Measurements from ENCODE around the gene GAS2L1. TPM values are rescaled to one million over a fixed set of nuclear protein-coding genes. Genes with fewer than 3 reads are reported as not detected.

Gene GAS2L1
- total and polyA plus RNA-seq, 3 experiments from 2014 or later, result 0.58 to 0.71 (median 0.61) TPM

DNA sequence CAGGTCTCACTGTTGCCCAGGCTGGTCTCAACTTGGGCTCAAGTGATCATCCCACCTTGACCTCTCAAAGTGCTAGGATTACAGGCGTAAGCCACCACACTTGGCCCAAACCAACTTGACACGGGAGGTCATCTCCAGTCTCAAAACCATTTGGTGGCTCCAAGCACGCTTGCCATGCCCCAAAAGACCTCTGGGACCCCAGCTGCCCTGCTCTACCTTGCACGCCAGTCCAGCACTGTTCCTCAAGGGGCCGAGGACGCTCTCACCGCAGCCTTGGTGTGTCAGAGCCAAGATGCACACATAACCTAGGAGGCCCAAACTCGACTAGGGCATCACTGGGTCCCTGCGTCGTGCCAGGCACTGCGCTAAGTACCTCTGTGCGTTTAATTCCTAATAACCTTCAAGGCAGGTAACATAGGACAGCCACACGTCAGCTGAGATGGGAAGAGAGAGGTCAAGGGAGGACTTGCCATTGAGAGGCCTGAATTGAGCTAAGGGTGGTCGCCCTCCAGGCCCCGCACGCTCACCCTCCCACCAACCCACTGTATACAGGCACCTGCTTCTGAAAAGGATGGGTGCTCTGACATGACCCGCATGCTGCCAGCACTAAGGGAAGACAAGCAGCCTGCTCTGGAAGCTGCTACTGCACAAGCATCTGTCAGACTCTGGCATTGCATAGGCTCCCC, 4.6 kb upstream of the GAS2L1 start:
- peak overlapping the region in 3 of 8 donors; percentile 9 to 75 (median 55) for H3K27ac Mint-ChIP-seq
- no peak overlapping the region for H3K4me3 ChIP-seq (ENCODE audit: low read length)
- H3K9me3 Mint-ChIP-seq, result no peaks in the 10 kb centered on the region
- H3K27me3 ChIP-seq (ENCODE audit: insufficient read depth, low read length, poor library complexity, severe bottlenecking), result peaks cover 8% of the 10 kb centered on the region
- peaks cover 0 to 7% (median 4%) of the 10 kb centered on the region in 3 donors for H3K4me1 Mint-ChIP-seq
- DNase-seq, result no peak
- H3K36me3 Mint-ChIP-seq, result peaks cover 6 to 46% (median 18%) of the 10 kb centered on the region in 3 donors
- CTCF ChIA-PET, result no interaction called here
- H3K9me3 ChIP-seq (ENCODE audit: low read length), result no peaks in the 10 kb centered on the region
- peaks cover 29% of the 10 kb centered on the region for H3K36me3 ChIP-seq (ENCODE audit: insufficient read depth, low read length)
- H3K4me1 ChIP-seq (ENCODE audit: insufficient read depth, low read length), result no peaks in the 10 kb centered on the region
- H3K27ac ChIP-seq (ENCODE audit: low read depth, low read length), result no peak overlapping the region
- H3K27me3 Mint-ChIP-seq, result peaks cover 8 to 13% of the 10 kb centered on the region in 2 donors
- H3K4me3 Mint-ChIP-seq, result peak overlapping the region in 1 of 7 donors; percentile 60
- POLR2A ChIA-PET, result no interaction called here

DNA sequence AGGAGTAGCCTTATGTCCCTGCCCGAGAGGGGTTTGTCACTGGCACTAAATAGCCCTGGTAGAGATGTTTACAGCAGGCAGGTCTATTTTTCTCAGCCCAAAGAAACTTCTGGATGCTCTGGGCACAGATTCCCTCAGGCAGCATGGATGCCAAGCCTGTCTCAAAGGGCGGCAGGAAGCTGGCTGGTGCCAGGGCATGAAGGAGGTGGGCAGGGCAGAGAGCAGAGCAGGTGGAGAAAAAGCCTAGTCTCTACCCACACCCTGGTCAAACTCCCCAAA, 4.1 kb upstream of the GAS2L1 start:
- Mint-ChIP-seq H3K27ac (peak overlapping the region in 2 of 8 donors; percentile 9 to 75), H3K4me3 (peak overlapping the region in 1 of 7 donors; percentile 60), H3K36me3 (peaks cover 6 to 41% (median 18%) of the 10 kb centered on the region in 3 donors), H3K9me3 (no peaks in the 10 kb centered on the region), H3K27me3 (peaks cover 8 to 14% of the 10 kb centered on the region in 2 donors), H3K4me1 (peaks cover 2 to 9% (median 4%) of the 10 kb centered on the region in 3 donors)
- H3K27ac ChIP-seq (ENCODE audit: low read depth, low read length), result no peak overlapping the region
- no peaks in the 10 kb centered on the region for H3K4me1 ChIP-seq (ENCODE audit: insufficient read depth, low read length)
- peaks cover 8% of the 10 kb centered on the region for H3K27me3 ChIP-seq (ENCODE audit: insufficient read depth, low read length, poor library complexity, severe bottlenecking)
- no peak overlapping the region for H3K4me3 ChIP-seq (ENCODE audit: low read length)
- ChIA-PET POLR2A (no interaction called here), CTCF (no interaction called here)
- DNase-seq, result no peak
- peaks cover 24% of the 10 kb centered on the region for H3K36me3 ChIP-seq (ENCODE audit: insufficient read depth, low read length)
- H3K9me3 ChIP-seq (ENCODE audit: low read length), result no peaks in the 10 kb centered on the region

DNA sequence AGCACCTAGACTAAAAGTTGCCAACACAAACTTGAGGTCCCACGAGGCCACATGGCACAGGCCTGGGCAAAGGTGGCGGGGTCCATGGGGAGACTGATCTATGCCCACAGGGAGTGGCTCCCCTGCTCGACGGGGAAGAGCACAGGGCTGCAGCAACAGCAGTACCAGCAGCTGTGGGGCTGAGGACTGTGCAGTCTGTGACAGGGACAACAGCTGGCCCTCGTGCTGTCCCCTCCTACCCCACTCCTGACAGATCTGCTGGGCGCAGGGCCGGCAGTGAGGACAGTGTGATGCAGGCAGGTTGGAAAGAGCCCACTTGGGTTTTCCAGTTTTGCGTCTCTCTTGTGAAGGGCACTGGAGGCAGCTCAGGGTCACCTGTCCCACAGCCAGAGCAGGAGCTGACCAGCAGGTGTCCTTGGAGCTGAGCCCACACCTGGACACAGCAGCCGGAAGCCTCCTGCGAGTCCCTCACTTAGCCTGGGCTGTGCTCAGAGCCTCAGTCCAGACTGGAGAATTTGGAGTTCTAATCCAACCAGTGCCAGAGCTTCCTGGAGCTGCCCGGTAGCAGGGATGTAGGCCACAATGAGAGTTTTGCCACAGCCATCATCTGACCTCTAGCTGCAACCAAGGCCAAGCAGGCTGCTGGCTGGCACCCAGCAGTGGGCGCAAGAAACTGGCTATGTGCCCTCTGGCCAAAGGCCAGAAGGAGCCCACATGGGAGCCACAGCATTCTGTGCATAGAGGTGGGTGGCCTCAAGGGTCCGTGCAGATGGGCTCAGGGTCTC, 3.6 kb upstream of the GAS2L1 start:
- Mint-ChIP-seq H3K9me3 (no peaks in the 10 kb centered on the region), H3K36me3 (peaks cover under 1 to 36% (median 13%) of the 10 kb centered on the region in 3 donors), H3K27me3 (peaks cover 9 to 17% of the 10 kb centered on the region in 2 donors), H3K4me1 (peaks cover 4 to 12% (median 8%) of the 10 kb centered on the region in 3 donors), H3K27ac (no peak overlapping the region), H3K4me3 (no peak overlapping the region)
- POLR2A ChIA-PET, result no interaction called here
- no peak for DNase-seq
- CTCF ChIA-PET, result interaction anchor here (1.3 kb wide), 1 partner anchor 10 kb away, joined by 3 read pairs; no protein-coding TSS in a partner anchor
- H3K27me3 ChIP-seq (ENCODE audit: insufficient read depth, low read length, poor library complexity, severe bottlenecking), result peaks cover 8% of the 10 kb centered on the region
- no peak overlapping the region for H3K4me3 ChIP-seq (ENCODE audit: low read length)
- peaks cover 19% of the 10 kb centered on the region for H3K36me3 ChIP-seq (ENCODE audit: insufficient read depth, low read length)
- no peaks in the 10 kb centered on the region for H3K9me3 ChIP-seq (ENCODE audit: low read length)
- H3K27ac ChIP-seq (ENCODE audit: low read depth, low read length), result no peak overlapping the region
- H3K4me1 ChIP-seq (ENCODE audit: insufficient read depth, low read length), result no peaks in the 10 kb centered on the region

DNA sequence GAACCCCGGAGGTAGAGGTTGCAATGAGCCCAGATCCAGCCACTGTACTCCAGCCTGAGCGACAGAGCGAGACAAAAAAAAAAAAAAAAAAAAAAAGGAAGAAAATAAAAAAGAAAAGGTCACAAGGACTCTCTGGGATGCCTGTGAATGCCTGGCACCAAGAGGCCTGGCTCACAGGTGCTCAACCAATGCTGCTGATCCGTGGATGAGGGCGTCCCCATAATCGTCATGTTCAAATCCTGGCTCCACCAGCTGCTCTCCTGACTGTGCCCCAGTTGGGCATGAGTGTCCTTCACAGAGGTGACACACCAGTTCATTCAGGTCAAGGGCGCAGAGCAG, 645 bp upstream of the GAS2L1 start:
- no peak overlapping the region for H3K27ac Mint-ChIP-seq
- no peaks in the 10 kb centered on the region for H3K36me3 ChIP-seq (ENCODE audit: insufficient read depth, low read length)
- no peaks in the 10 kb centered on the region for H3K9me3 Mint-ChIP-seq
- ChIA-PET POLR2A (no interaction called here), CTCF (no interaction called here)
- H3K36me3 Mint-ChIP-seq, result peaks cover 0 to 8% (median 2%) of the 10 kb centered on the region in 3 donors
- no peak for DNase-seq
- H3K4me1 Mint-ChIP-seq, result peaks cover 10 to 31% (median 12%) of the 10 kb centered on the region in 3 donors
- H3K4me3 ChIP-seq (ENCODE audit: low read length), result peak overlapping the region; percentile 56
- peaks cover 8% of the 10 kb centered on the region for H3K27me3 ChIP-seq (ENCODE audit: insufficient read depth, low read length, poor library complexity, severe bottlenecking)
- H3K27ac ChIP-seq (ENCODE audit: low read depth, low read length), result no peak overlapping the region
- peaks cover 9 to 17% of the 10 kb centered on the region in 2 donors for H3K27me3 Mint-ChIP-seq
- peak overlapping the region; percentile 72 to 88 (median 77) for H3K4me3 Mint-ChIP-seq
- no peaks in the 10 kb centered on the region for H3K9me3 ChIP-seq (ENCODE audit: low read length)
- peaks cover 3% of the 10 kb centered on the region for H3K4me1 ChIP-seq (ENCODE audit: insufficient read depth, low read length)

DNA sequence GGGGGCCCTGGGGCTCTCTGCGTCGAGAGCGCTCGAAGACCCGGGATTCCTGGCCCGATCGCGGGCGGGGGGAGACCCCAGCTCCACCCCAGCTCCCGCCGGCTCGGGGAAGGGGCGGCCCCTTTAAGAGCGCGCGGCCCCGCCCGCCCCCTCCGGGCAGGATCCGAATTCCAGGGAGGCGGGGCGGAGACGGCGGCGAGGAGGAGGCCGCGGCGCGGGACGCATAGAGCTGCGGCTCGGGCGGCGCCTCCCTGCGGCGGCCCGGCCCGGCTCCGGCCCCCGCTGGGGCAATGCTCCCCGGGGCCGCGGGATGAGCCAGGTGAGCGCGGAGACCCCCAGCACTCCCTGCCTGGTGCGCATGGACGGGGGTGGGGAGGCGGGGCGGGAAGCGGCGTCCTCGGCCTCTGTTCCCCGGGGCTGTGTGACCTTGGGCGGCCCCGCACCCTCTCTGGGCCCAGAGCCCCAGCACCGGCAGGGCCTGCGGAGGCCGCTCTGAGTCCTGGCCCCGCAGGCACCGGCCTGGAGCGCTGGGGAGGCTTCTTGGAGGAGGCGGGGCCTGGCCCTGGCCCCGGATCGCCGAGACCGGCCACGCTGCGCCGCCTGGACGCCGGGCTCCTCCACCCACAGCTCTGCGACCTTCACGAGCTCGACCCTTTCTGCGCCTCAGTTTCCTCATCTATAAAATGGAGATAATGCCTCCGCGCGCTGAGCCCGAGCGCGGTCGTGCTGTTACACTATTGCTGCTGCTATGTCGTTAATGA, 565 bp downstream of the GAS2L1 start:
- peak overlapping the region; percentile 56 for H3K4me3 ChIP-seq (ENCODE audit: low read length)
- H3K9me3 ChIP-seq (ENCODE audit: low read length), result no peaks in the 10 kb centered on the region
- ChIA-PET POLR2A (no interaction called here), CTCF (no interaction called here)
- H3K36me3 ChIP-seq (ENCODE audit: insufficient read depth, low read length), result no peaks in the 10 kb centered on the region
- peak overlapping the region in 2 of 8 donors; percentile 34 to 76 for H3K27ac Mint-ChIP-seq
- H3K27me3 ChIP-seq (ENCODE audit: insufficient read depth, low read length, poor library complexity, severe bottlenecking), result peaks cover 8% of the 10 kb centered on the region
- H3K27me3 Mint-ChIP-seq, result peaks cover 9 to 22% of the 10 kb centered on the region in 2 donors
- H3K4me3 Mint-ChIP-seq, result peak overlapping the region; percentile 79 to 84 (median 82)
- no peaks in the 10 kb centered on the region for H3K36me3 Mint-ChIP-seq
- peaks cover 3% of the 10 kb centered on the region for H3K4me1 ChIP-seq (ENCODE audit: insufficient read depth, low read length)
- H3K27ac ChIP-seq (ENCODE audit: low read depth, low read length), result peak overlapping the region; percentile 24
- DNase-seq, result peak in 3 of 5 donors; percentile 16 to 35 (median 20)
- H3K4me1 Mint-ChIP-seq, result peaks cover 10 to 35% (median 12%) of the 10 kb centered on the region in 3 donors
- H3K9me3 Mint-ChIP-seq, result no peaks in the 10 kb centered on the region

DNA sequence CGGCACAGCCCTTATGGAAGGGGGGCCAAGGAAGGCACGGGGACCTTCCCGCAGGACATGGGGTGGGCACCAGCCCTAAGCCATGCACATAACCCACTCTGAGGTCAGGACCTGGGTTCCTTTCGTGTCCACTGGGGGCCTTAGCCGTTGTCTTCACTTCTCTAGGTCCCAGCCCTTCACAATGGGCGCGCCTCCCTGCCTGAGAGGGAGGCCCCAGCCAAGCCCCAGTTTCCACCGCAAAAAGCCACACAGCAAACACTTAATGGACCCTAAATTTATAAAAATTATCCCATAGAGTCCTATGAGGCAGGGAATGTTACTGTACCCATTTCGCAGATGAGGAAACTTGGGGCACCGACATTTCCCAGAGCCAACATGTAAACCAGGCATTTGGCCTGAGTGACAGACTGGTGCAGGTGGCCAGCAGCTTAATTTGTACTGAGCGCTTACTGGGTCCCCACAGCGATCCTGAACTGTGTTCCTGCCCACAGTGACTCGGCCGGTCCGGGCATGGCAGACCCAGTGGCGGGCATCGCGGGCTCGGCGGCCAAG, 1.2 kb downstream of the GAS2L1 start:
- ChIA-PET CTCF (no interaction called here), POLR2A (no interaction called here)
- H3K36me3 Mint-ChIP-seq, result no peaks in the 10 kb centered on the region
- Histone ChIP-seq H3K27me3 (ENCODE audit: insufficient read depth, low read length, poor library complexity, severe bottlenecking) (peaks cover 8% of the 10 kb centered on the region), H3K4me3 (ENCODE audit: low read length) (no peak overlapping the region), H3K9me3 (ENCODE audit: low read length) (no peaks in the 10 kb centered on the region), H3K27ac (ENCODE audit: low read depth, low read length) (peak overlapping the region; percentile 4), H3K36me3 (ENCODE audit: insufficient read depth, low read length) (no peaks in the 10 kb centered on the region), H3K4me1 (ENCODE audit: insufficient read depth, low read length) (peaks cover 3% of the 10 kb centered on the region)
- peaks cover 10 to 36% (median 12%) of the 10 kb centered on the region in 3 donors for H3K4me1 Mint-ChIP-seq
- DNase-seq, result no peak
- H3K27me3 Mint-ChIP-seq, result peaks cover 11 to 28% of the 10 kb centered on the region in 2 donors
- H3K27ac Mint-ChIP-seq, result peak overlapping the region in 2 of 8 donors; percentile 34 to 76
- H3K9me3 Mint-ChIP-seq, result no peaks in the 10 kb centered on the region
- peak overlapping the region; percentile 77 to 84 (median 79) for H3K4me3 Mint-ChIP-seq

DNA sequence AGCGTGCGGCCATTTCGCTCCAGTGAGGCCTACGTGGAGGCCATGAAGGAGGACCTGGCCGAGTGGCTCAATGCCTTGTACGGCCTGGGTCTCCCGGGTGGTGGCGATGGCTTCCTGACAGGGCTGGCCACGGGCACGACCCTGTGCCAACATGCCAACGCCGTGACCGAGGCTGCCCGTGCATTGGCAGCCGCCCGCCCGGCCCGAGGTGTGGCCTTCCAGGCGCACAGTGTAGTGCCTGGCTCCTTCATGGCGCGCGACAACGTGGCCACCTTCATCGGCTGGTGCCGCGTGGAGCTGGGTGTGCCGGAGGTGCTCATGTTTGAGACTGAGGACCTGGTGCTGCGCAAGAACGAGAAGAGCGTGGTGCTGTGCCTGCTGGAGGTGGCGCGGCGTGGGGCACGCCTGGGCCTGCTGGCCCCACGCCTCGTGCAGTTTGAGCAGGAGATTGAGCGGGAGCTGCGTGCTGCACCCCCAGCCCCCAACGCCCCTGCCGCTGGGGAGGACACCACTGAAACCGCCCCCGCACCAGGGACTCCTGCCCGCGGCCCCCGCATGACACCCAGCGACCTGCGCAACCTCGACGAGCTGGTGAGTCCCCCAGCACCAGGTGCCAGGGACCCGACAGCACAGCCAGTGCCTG, 1.8 kb downstream of the GAS2L1 start:
- Mint-ChIP-seq H3K4me1 (peaks cover 10 to 42% (median 12%) of the 10 kb centered on the region in 3 donors), H3K9me3 (no peaks in the 10 kb centered on the region), H3K36me3 (no peaks in the 10 kb centered on the region), H3K27me3 (peaks cover 13 to 34% of the 10 kb centered on the region in 2 donors), H3K4me3 (peak overlapping the region; percentile 15 to 85 (median 34)), H3K27ac (peak overlapping the region in 2 of 8 donors; percentile 13 to 17)
- no peak overlapping the region for H3K4me3 ChIP-seq (ENCODE audit: low read length)
- H3K27me3 ChIP-seq (ENCODE audit: insufficient read depth, low read length, poor library complexity, severe bottlenecking), result peaks cover 14% of the 10 kb centered on the region
- H3K36me3 ChIP-seq (ENCODE audit: insufficient read depth, low read length), result no peaks in the 10 kb centered on the region
- POLR2A ChIA-PET, result no interaction called here
- no peak for DNase-seq
- no peak overlapping the region for H3K27ac ChIP-seq (ENCODE audit: low read depth, low read length)
- CTCF ChIA-PET, result no interaction called here
- no peaks in the 10 kb centered on the region for H3K9me3 ChIP-seq (ENCODE audit: low read length)
- peaks cover 3% of the 10 kb centered on the region for H3K4me1 ChIP-seq (ENCODE audit: insufficient read depth, low read length)
